Neural progenitor cell (in vitro differentiated cells): ENCODE results near the gene STEAP2. TPM values are rescaled to one million over a fixed set of nuclear protein-coding genes. Genes with fewer than 3 reads are reported as not detected.

Experiments
- DNase-seq: peaks from one replicate; pipeline ENCODE4 v3.0.0-alpha.2; 2016; ENCODE audit warnings: low spot score
- H2AFZ ChIP-seq: fragments of 200-600 bp; sonication (generic); replicated peaks from 2 replicates; pipeline ENCODE4 v1.6.1; 2016; ENCODE audit warnings: antibody characterized with exemption
- H3F3A ChIP-seq: fragments of 200-600 bp; sonication (generic); 2 replicates; pipeline ENCODE4 v1.6.1; 2016; ENCODE audit warnings: antibody characterized with exemption, low read depth
- H3K27ac ChIP-seq: fragments of 200-600 bp; sonication (generic); 2 replicates; pipeline ENCODE4 v1.5.1; 2016; ENCODE audit warnings: mild to moderate bottlenecking
- H3K27me3 ChIP-seq: fragments of 200-600 bp; sonication (generic); 2 replicates; pipeline ENCODE4 v1.6.1; 2016; ENCODE audit warnings: mild to moderate bottlenecking, moderate library complexity
- H3K36me3 ChIP-seq: fragments of 200-600 bp; sonication (generic); 2 replicates; pipeline ENCODE4 v1.5.1; 2016
- H3K4me1 ChIP-seq: fragments of 200-600 bp; sonication (generic); 2 replicates; pipeline ENCODE4 v1.6.1; 2016; ENCODE audit warnings: mixed run types
- H3K4me2 ChIP-seq: fragments of 200-600 bp; sonication (generic); 2 replicates; pipeline ENCODE4 v1.6.1; 2016
- H3K4me3 ChIP-seq: fragments of 200-600 bp; sonication (generic); 2 replicates; pipeline ENCODE4 v1.5.1; 2016
- H3K79me2 ChIP-seq: fragments of 200-600 bp; sonication (generic); 2 replicates; pipeline ENCODE4 v1.6.1; 2016; ENCODE audit warnings: low read depth
- H3K9ac ChIP-seq: fragments of 200-600 bp; sonication (generic); 2 replicates; pipeline ENCODE4 v1.6.1; 2016
- H3K9me3 ChIP-seq: fragments of 200-600 bp; sonication (generic); 2 replicates; pipeline ENCODE4 v1.5.1; 2016; ENCODE audit warnings: low read depth
- H4K20me1 ChIP-seq: fragments of 200-600 bp; sonication (generic); 2 replicates; pipeline ENCODE4 v1.6.1; 2016; ENCODE audit warnings: low read depth
- H3K27ac Mint-ChIP-seq: 3 replicates; pipeline ENCODE4 v1.8.0; 2021; ENCODE audit warnings: mixed read lengths
- H3K27me3 Mint-ChIP-seq: 2 replicates; pipeline ENCODE4 v1.8.0; 2022; ENCODE audit warnings: low read depth, mild to moderate bottlenecking, inconsistent platforms, moderate library complexity, mixed read lengths; ENCODE audit not compliant: insufficient read depth
- H3K36me3 Mint-ChIP-seq: 3 replicates; pipeline ENCODE4 v1.8.0; 2021; ENCODE audit warnings: mixed read lengths
- H3K4me1 Mint-ChIP-seq: 3 replicates; pipeline ENCODE4 v1.8.0; 2021; ENCODE audit warnings: mixed read lengths
- H3K4me3 Mint-ChIP-seq: 3 replicates; pipeline ENCODE4 v1.8.0; 2021; ENCODE audit warnings: mild to moderate bottlenecking, moderate library complexity, mixed read lengths
- H3K9me3 Mint-ChIP-seq: 3 replicates; pipeline ENCODE4 v1.8.0; 2020; ENCODE audit warnings: mixed read lengths
- EZH2 ChIP-seq: fragments of 200-600 bp; sonication (generic); IDR thresholded peaks from 2 replicates; pipeline ENCODE4 v1.6.1; 2017; ENCODE audit warnings: antibody characterized with exemption, mild to moderate bottlenecking, moderate library complexity
- EZH2phosphoT487 ChIP-seq: fragments of 200-600 bp; sonication (generic); IDR thresholded peaks from 2 replicates; pipeline ENCODE4 v1.6.1; 2017; ENCODE audit warnings: antibody characterized with exemption
- total RNA-seq: library from RNA; depleted of rRNA; stranded (reverse); fragments of >200 nt; gene quantifications from 2 replicates; pipeline ENCODE4 v1.2.3, GENCODE V29; 2015; ENCODE audit warnings: low replicate concordance
- TF ChIP-seq, protein P1 (sequence below): fragments of 200-600 bp; sonication (generic); IDR thresholded peaks from 2 replicates; pipeline ENCODE4 v1.5.1; 2017; ENCODE audit warnings: antibody characterized with exemption, mild to moderate bottlenecking

The STEAP2 gene
- total RNA-seq, 1 donor from 2014 or later, result 3.6 TPM

GRCh38 chr7:90227259-90227658, 15.7 kb downstream of the STEAP2 start:
- Mint-ChIP-seq H3K4me1 (peaks cover 17% of the 10 kb centered on the region), H3K4me3 (no peak overlapping the region)
- H3K36me3 ChIP-seq, result peaks cover 3% of the 10 kb centered on the region

DNA sequence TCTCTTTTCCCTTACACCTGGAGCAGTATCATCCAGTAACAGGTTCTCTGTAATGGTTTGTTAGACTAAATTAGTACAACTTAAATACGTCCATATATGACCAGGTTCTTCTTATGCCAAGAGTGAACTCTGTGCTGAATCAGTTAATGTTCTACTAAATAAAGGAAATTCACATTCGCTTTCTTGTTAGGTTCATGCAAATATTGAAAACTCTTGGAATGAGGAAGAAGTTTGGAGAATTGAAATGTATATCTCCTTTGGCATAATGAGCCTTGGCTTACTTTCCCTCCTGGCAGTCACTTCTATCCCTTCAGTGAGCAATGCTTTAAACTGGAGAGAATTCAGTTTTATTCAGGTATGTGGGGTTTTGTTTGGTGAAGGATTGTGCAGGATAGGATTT, 18.1 kb downstream of the STEAP2 start:
- H3K4me2 ChIP-seq, result no peak overlapping the region
- H3K9me3 Mint-ChIP-seq, result no peaks in the 10 kb centered on the region
- no peaks in the 10 kb centered on the region for H3K79me2 ChIP-seq
- H2AFZ ChIP-seq, result no peak overlapping the region
- H3K4me1 ChIP-seq, result no peaks in the 10 kb centered on the region
- H3K4me3 Mint-ChIP-seq, result no peak overlapping the region
- no peaks in the 10 kb centered on the region for H4K20me1 ChIP-seq
- no peaks in the 10 kb centered on the region for H3K9me3 ChIP-seq
- H3K36me3 ChIP-seq, result peaks cover 3% of the 10 kb centered on the region
- H3K27ac Mint-ChIP-seq, result no peak overlapping the region
- no peak for DNase-seq
- peaks cover 4% of the 10 kb centered on the region for H3K4me1 Mint-ChIP-seq
- H3K4me3 ChIP-seq, result no peak overlapping the region
- H3K27me3 Mint-ChIP-seq, result no peaks in the 10 kb centered on the region
- no peaks in the 10 kb centered on the region for H3K27me3 ChIP-seq
- H3K36me3 Mint-ChIP-seq, result no peaks in the 10 kb centered on the region
- no peak overlapping the region for H3K9ac ChIP-seq
- TF ChIP-seq EZH2, result no peak
- TF ChIP-seq, protein P1, sequence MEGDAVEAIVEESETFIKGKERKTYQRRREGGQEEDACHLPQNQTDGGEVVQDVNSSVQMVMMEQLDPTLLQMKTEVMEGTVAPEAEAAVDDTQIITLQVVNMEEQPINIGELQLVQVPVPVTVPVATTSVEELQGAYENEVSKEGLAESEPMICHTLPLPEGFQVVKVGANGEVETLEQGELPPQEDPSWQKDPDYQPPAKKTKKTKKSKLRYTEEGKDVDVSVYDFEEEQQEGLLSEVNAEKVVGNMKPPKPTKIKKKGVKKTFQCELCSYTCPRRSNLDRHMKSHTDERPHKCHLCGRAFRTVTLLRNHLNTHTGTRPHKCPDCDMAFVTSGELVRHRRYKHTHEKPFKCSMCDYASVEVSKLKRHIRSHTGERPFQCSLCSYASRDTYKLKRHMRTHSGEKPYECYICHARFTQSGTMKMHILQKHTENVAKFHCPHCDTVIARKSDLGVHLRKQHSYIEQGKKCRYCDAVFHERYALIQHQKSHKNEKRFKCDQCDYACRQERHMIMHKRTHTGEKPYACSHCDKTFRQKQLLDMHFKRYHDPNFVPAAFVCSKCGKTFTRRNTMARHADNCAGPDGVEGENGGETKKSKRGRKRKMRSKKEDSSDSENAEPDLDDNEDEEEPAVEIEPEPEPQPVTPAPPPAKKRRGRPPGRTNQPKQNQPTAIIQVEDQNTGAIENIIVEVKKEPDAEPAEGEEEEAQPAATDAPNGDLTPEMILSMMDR, result no peak
- TF ChIP-seq EZH2phosphoT487, result no peak
- H3F3A ChIP-seq, result no peaks in the 10 kb centered on the region
- H3K27ac ChIP-seq, result no peak overlapping the region

More at GRCh38 chr7:90227259-90227658, 15.7 kb downstream of the STEAP2 start:
- Histone ChIP-seq H3K4me1 (no peaks in the 10 kb centered on the region), H2AFZ (no peak overlapping the region), H4K20me1 (no peaks in the 10 kb centered on the region), H3K4me2 (no peak overlapping the region), H3K9me3 (no peaks in the 10 kb centered on the region), H3K9ac (no peak overlapping the region), H3K79me2 (no peaks in the 10 kb centered on the region), H3K4me3 (no peak overlapping the region), H3K27ac (no peak overlapping the region), H3F3A (no peaks in the 10 kb centered on the region), H3K27me3 (no peaks in the 10 kb centered on the region)
- Mint-ChIP-seq H3K36me3 (no peaks in the 10 kb centered on the region), H3K27ac (no peak overlapping the region), H3K27me3 (no peaks in the 10 kb centered on the region), H3K9me3 (no peaks in the 10 kb centered on the region)
- no peak for DNase-seq
- TF ChIP-seq, protein P1, result no peak
- no peak for TF ChIP-seq EZH2phosphoT487
- TF ChIP-seq EZH2, result no peak

- H3K27me3 ChIP-seq, result no peaks in the 10 kb centered on the region
- H3K4me3 ChIP-seq, result no peak overlapping the region
- Mint-ChIP-seq H3K4me1 (no peaks in the 10 kb centered on the region), H3K27me3 (no peaks in the 10 kb centered on the region), H3K36me3 (no peaks in the 10 kb centered on the region), H3K27ac (no peak overlapping the region), H3K9me3 (no peaks in the 10 kb centered on the region), H3K4me3 (no peak overlapping the region)
- peaks cover 3% of the 10 kb centered on the region for H3K36me3 ChIP-seq
- TF ChIP-seq, protein P1, result no peak
- TF ChIP-seq EZH2 (no peak), EZH2phosphoT487 (no peak)
- H3K27ac ChIP-seq, result no peak overlapping the region
- H4K20me1 ChIP-seq, result no peaks in the 10 kb centered on the region
- no peaks in the 10 kb centered on the region for H3F3A ChIP-seq
- no peaks in the 10 kb centered on the region for H3K9me3 ChIP-seq
- H2AFZ ChIP-seq, result no peak overlapping the region
- DNase-seq, result no peak
- no peaks in the 10 kb centered on the region for H3K4me1 ChIP-seq
- no peak overlapping the region for H3K4me2 ChIP-seq
- H3K9ac ChIP-seq, result no peak overlapping the region
- H3K79me2 ChIP-seq, result no peaks in the 10 kb centered on the region
These were observed 19.3 kb downstream of the STEAP2 start for GRCh38 chr7:90230834-90231233.
